GM21526 (cell line): ENCODE data around the gene LHX5.

Source experiments
- ATAC-seq: cut with Tn5 transposase; IDR thresholded peaks from one replicate; pipeline ENCODE4 v1.9.1; 2021; ENCODE audit warnings: moderate library complexity; ENCODE audit not compliant: unreplicated experiment, low FRiP score

The LHX5 gene

GRCh38 chr12:113478351-113479011, 6.8 kb upstream of the LHX5 start:
- ATAC-seq = no peak

GRCh38 chr12:113477842-113478215, 6.2 kb upstream of the LHX5 start:
- ATAC-seq = no peak

GRCh38 chr12:113477171-113477841, 5.6 kb upstream of the LHX5 start:
- ATAC-seq = no peak

- ATAC-seq = no peak
These were observed 4.7 kb upstream of the LHX5 start for GRCh38 chr12:113476176-113476986.

- ATAC-seq = no peak
These were observed 3.9 kb upstream of the LHX5 start for GRCh38 chr12:113475451-113476175.

- ATAC-seq = no peak
These were observed 3.2 kb upstream of the LHX5 start for GRCh38 chr12:113474635-113475436.

GRCh38 chr12:113473942-113474341, 2.3 kb upstream of the LHX5 start:
- ATAC-seq = no peak

GRCh38 chr12:113473400-113473799, 1.7 kb upstream of the LHX5 start:
- ATAC-seq = no peak

- ATAC-seq = no peak
These were observed 785 bp upstream of the LHX5 start for GRCh38 chr12:113472191-113473121.

GRCh38 chr12:113470871-113471618, 626 bp downstream of the LHX5 start:
- no peak for ATAC-seq

GRCh38 chr12:113469949-113470743, 1.5 kb downstream of the LHX5 start:
- ATAC-seq = no peak

GRCh38 chr12:113469224-113469948, 2.3 kb downstream of the LHX5 start:
- no peak for ATAC-seq

- ATAC-seq = no peak
These were observed 3.1 kb downstream of the LHX5 start for GRCh38 chr12:113468365-113469223.

GRCh38 chr12:113467502-113468364, 3.9 kb downstream of the LHX5 start:
- no peak for ATAC-seq

- ATAC-seq = no peak
These were observed 4.5 kb downstream of the LHX5 start for GRCh38 chr12:113467142-113467501.
